ENCODE data around the gene MACROD1. TPM values are rescaled to one million over a fixed set of nuclear protein-coding genes. Genes with fewer than 3 reads are reported as not detected.

Gene MACROD1
- total and polyA plus RNA-seq, 9 of the 15 experiments (the other 6 are each of a cell fraction or from before 2014, with no cell fraction given) = 1.1 to 60.0 (median 26.4) TPM

DNA sequence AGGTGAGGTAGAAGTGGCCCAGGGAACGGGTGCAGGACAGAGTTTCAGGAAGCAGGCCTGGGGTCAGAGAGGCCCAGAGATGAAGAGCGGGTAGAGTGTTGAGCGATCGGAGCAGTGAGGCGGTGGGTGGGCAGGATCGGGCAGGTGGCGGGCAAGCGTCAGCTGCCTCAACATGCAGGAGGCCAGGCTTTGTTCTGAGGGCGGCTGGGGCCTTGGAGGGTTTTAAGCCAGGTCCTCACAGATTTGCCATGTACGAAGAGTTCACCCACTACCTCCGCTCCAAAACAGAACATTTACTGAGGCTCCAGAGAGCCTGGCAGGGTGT, 100.8 kb downstream of the MACROD1 start:
- no peaks in the 10 kb centered on the region for H3K9me3 ChIP-seq (replicated peaks; ENCODE audit: control insufficient read depth, insufficient read depth, low read depth, low read length)
- no peak overlapping the region for H2AFZ ChIP-seq (ENCODE audit: low read depth, low read length)
- no peaks in the 10 kb centered on the region for H3K79me2 ChIP-seq (ENCODE audit: control insufficient read depth, insufficient read depth, low read length)
- WGBS (ENCODE audit: insufficient coverage, low coverage, missing lambda C conversion rate) = 87% methylated on average over 11 of the region's 11 CpGs
- TF ChIP-seq PREB (CRISPR knock-in tag; IDR thresholded peaks at IDR 0.05) = no peak
- no peak for TF ChIP-seq EHMT2 (IDR thresholded peaks at IDR 0.05)
- no peak for TF ChIP-seq HNRNPK (IDR thresholded peaks at IDR 0.05; ENCODE audit: low read depth, low read length, poor library complexity, severe bottlenecking)
- no peak for TF ChIP-seq ARID1B (IDR thresholded peaks at IDR 0.05)
- TF ChIP-seq COPS2 (conservative IDR thresholded peaks at IDR 0.05) = no peak
- TF ChIP-seq ZNF445 (CRISPR knock-in tag; IDR thresholded peaks at IDR 0.05; ENCODE audit: low read depth) = no peak
- TF ChIP-seq RCOR1 (IDR thresholded peaks at IDR 0.05; ENCODE audit: borderline replicate concordance in 1 of 2, low read depth in 2 of 2, low read length in 2 of 2) = no peak
- no peak for TF ChIP-seq VEZF1 (CRISPR knock-in tag; IDR thresholded peaks at IDR 0.05)
- no peak for TF ChIP-seq PCBP2 (IDR thresholded peaks at IDR 0.05; ENCODE audit: low read depth, low read length, poor library complexity, severe bottlenecking)
- TF ChIP-seq NCOA2 (IDR thresholded peaks at IDR 0.05; ENCODE audit: partially characterized antibody in 2 of 2) = no peak
- TF ChIP-seq GTF2A2 (tag; IDR thresholded peaks at IDR 0.05) = no peak
- no peak for TF ChIP-seq ZNF655 (CRISPR knock-in tag; IDR thresholded peaks at IDR 0.05)
- no peak for TF ChIP-seq HDAC8 (tag; IDR thresholded peaks at IDR 0.05)
- TF ChIP-seq MBD2 (IDR thresholded peaks at IDR 0.05; ENCODE audit: borderline replicate concordance, low read depth) = no peak
- no peak overlapping the region for H3K4me3 ChIP-seq
- no TSS peak for BruUV-seq (replicated peaks)
- CTCF ChIA-PET (ENCODE audit: low intra/inter-chr PET ratio) = no interaction called here
- DNase-seq (ENCODE audit: extremely low read depth in 1 of 4, low spot score in 3 of 4) (no peak), FAIRE-seq (no peak), ATAC-seq (no peak)
- no peaks in the 10 kb centered on the region for H3K36me3 ChIP-seq (ENCODE audit: control insufficient read depth, insufficient read depth, low read length)
- H3K9me1 ChIP-seq (ENCODE audit: control insufficient read depth, insufficient read depth, low read length) = peaks cover 5% of the 10 kb centered on the region
- POLR2A ChIA-PET = interaction anchor here (0.6 kb wide), 2 partner anchors 26 to 39 kb away, joined by 3 read pairs; no protein-coding TSS in a partner anchor
- peaks cover 8 to 47% of the 10 kb centered on the region in 2 experiments; a peak in 4 of 5 replicates for H3K4me1 ChIP-seq (replicated peaks in 1 of 2; ENCODE audit: control insufficient read depth in 2 of 2, insufficient read depth in 2 of 2, low read length in 2 of 2)
- in situ Hi-C loops (cut with MboI) = no loop called here
- no peak overlapping the region for H3K27ac ChIP-seq (ENCODE audit: extremely low read depth, low read depth, low read length)
- H3K4me2 ChIP-seq (ENCODE audit: insufficient read depth, low read length) = no peak overlapping the region
- peaks cover 39% of the 10 kb centered on the region for H4K20me1 ChIP-seq (replicated peaks; ENCODE audit: control insufficient read depth, insufficient read depth, low read length)
- H3K9ac ChIP-seq (ENCODE audit: insufficient read depth in 1 of 2, low read depth in 2 of 2, low read length in 2 of 2) = no peak overlapping the region
- intact Hi-C loops (cut with micrococcal nuclease) = no loop called here
- H3K27me3 ChIP-seq (ENCODE audit: control insufficient read depth in 2 of 2, insufficient read depth in 2 of 2, low read length in 2 of 2) = no peaks in the 10 kb centered on the region
